Bronchial epithelial cell (primary cell): ENCODE data around the gene MMP28. TPM values are rescaled to one million over a fixed set of nuclear protein-coding genes. Genes with fewer than 3 reads are reported as not detected.

Experiments used
- DNase-seq: peaks from one replicate; pipeline ENCODE4 v3.0.0-alpha.2; 2010; ENCODE audit warnings: low read depth
- FAIRE-seq: peaks from 2 replicates; lab custom pipeline; 2011; peaks lifted over from hg19 to GRCh38; lab: Jason Lieb, UNC
- H3K27me3 ChIP-seq: 2 replicates; pipeline ENCODE4 v1.5.1; 2011; ENCODE audit warnings: low read length; ENCODE audit not compliant: control insufficient read depth, insufficient read depth
- H3K36me3 ChIP-seq: 2 replicates; pipeline ENCODE4 v1.5.1; 2011; ENCODE audit warnings: low read length; ENCODE audit not compliant: control insufficient read depth, insufficient read depth
- H3K4me3 ChIP-seq: 2 replicates; pipeline ENCODE4 v1.5.1; 2011; ENCODE audit warnings: mild to moderate bottlenecking, low read depth, low read length, control low read depth
- total RNA-seq: library from RNA; depleted of rRNA; stranded (reverse); fragments of >200 nt; gene quantifications from 2 replicates; pipeline ENCODE4 v1.2.1, GENCODE V29; 2014
- TF ChIP-seq, protein P1 (sequence below): IDR thresholded peaks from 2 replicates; pipeline ENCODE4 v1.5.1; 2011; ENCODE audit warnings: mild to moderate bottlenecking, moderate library complexity, low read length, control low read depth, inconsistent platforms; ENCODE audit not compliant: insufficient read depth, severe bottlenecking

The MMP28 gene, protein sequence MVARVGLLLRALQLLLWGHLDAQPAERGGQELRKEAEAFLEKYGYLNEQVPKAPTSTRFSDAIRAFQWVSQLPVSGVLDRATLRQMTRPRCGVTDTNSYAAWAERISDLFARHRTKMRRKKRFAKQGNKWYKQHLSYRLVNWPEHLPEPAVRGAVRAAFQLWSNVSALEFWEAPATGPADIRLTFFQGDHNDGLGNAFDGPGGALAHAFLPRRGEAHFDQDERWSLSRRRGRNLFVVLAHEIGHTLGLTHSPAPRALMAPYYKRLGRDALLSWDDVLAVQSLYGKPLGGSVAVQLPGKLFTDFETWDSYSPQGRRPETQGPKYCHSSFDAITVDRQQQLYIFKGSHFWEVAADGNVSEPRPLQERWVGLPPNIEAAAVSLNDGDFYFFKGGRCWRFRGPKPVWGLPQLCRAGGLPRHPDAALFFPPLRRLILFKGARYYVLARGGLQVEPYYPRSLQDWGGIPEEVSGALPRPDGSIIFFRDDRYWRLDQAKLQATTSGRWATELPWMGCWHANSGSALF
- 18.7 and 42.6 TPM in 2 replicates for total RNA-seq

DNA sequence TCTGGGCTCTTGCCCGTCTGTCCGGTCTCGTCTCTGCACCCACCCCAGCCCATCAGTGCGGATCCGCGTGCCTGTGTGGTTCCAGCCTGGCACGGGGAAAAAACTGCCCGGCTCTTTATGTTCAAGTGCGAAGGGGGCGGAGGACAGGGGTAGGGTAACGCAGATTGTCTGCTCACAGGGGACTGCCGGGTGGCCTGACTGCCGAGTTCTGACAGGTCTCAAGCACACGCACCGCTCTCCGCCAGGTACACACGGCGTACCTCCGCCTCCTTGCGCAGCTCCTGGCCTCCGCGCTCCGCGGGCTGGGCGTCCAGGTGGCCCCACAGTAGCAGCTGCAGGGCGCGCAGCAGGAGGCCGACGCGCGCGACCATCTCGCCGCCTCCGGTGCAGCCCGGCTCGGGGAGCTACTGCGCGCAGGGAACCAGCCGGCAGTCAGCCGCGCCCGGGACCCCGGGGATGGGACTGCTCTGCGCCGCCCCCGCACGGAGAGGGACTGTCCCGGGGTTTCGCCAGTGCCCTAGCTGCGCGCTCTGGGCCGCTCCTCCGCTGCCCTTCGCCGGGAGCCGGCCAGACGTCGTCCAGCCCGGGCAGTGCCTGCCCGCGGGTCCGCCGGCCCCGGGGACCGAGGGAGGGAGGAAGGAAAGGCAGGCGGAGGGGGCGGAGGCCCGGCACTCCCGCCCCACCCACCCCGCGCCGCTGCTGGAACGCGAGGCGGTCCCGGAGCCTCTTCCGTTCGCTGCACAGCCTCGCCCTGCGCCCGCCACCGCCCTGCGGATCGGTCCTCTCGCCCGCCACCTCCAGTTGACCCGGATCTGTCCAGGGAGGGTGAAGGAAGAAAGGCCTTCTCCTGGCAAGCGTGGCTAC lies at the start of gene MMP28:
Gene MMP28, minus strand, starts transcription at position 635 of the 864 bp plus-strand sequence. Its CDS starts 264 bp downstream, at position 371.
- TF ChIP-seq, protein P1, sequence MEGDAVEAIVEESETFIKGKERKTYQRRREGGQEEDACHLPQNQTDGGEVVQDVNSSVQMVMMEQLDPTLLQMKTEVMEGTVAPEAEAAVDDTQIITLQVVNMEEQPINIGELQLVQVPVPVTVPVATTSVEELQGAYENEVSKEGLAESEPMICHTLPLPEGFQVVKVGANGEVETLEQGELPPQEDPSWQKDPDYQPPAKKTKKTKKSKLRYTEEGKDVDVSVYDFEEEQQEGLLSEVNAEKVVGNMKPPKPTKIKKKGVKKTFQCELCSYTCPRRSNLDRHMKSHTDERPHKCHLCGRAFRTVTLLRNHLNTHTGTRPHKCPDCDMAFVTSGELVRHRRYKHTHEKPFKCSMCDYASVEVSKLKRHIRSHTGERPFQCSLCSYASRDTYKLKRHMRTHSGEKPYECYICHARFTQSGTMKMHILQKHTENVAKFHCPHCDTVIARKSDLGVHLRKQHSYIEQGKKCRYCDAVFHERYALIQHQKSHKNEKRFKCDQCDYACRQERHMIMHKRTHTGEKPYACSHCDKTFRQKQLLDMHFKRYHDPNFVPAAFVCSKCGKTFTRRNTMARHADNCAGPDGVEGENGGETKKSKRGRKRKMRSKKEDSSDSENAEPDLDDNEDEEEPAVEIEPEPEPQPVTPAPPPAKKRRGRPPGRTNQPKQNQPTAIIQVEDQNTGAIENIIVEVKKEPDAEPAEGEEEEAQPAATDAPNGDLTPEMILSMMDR: no peak
- H3K4me3 ChIP-seq: peak within 1 kb of the TSS; percentile 84
- H3K36me3 ChIP-seq: no peaks in the 10 kb centered on the region
- FAIRE-seq (no peak), DNase-seq (peak; percentile 40)
- no peaks in the 10 kb centered on the region for H3K27me3 ChIP-seq

DNA sequence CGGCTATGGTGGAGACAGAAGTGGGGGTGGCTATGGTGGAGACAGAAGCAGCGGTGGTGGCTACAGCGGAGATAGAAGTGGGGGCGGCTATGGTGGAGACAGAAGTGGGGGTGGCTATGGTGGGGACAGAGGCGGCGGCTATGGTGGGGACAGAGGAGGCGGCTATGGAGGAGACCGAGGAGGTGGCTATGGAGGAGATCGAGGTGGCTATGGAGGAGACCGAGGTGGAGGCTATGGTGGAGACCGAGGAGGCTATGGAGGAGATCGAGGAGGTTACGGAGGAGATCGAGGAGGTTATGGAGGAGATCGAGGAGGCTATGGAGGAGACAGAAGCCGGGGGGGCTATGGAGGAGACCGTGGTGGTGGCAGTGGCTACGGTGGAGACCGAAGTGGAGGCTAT lies 49.1 kb upstream of the MMP28 start:
- no peak for DNase-seq
- no peaks in the 10 kb centered on the region for H3K27me3 ChIP-seq
- no peak overlapping the region for H3K4me3 ChIP-seq
- FAIRE-seq: no peak
- TF ChIP-seq, protein P1: no peak
- H3K36me3 ChIP-seq: peaks cover 26% of the 10 kb centered on the region

DNA sequence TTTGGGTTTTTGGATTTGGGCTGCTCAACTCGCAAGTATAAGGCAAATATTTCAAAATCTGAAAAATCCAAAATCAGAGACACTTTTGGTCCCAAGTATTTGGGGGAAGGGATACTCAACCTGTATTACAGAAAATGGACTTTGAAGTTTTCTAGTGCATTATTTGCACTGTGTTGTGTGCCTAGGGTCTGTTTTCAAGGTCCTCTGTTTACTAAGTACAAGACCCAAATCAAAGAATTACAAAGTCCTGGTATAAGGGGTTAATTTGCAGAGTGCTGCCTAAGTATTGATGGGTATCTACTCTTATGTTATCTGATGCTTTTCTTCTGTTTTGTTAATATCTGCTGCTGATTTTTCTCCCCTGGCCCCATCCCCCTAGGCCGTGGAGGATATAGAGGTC lies 48.3 kb upstream of the MMP28 start:
- TF ChIP-seq, protein P1: no peak
- peaks cover 26% of the 10 kb centered on the region for H3K36me3 ChIP-seq
- H3K27me3 ChIP-seq: no peaks in the 10 kb centered on the region
- DNase-seq (no peak), FAIRE-seq (no peak)
- no peak overlapping the region for H3K4me3 ChIP-seq

DNA sequence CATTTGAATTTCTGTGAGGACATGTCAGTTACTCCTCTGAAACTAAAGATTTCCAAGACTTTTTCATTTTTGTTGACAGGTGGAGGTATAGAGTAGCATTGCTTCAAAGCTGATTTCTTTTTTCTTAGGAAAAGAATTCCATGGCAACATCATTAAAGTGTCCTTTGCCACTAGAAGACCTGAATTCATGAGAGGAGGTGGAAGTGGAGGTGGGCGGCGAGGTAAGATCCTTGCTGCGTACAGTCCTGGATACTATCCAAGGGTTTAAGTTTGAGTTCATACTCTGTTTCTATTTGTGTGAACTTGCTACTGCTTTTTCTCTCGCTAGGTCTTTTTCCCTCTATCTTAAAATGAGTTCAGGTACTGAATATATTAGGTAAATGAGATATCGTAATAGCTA lies 46.8 kb upstream of the MMP28 start:
- H3K27me3 ChIP-seq: no peaks in the 10 kb centered on the region
- TF ChIP-seq, protein P1: no peak
- FAIRE-seq (no peak), DNase-seq (no peak)
- no peak overlapping the region for H3K4me3 ChIP-seq
- peaks cover 32% of the 10 kb centered on the region for H3K36me3 ChIP-seq

DNA sequence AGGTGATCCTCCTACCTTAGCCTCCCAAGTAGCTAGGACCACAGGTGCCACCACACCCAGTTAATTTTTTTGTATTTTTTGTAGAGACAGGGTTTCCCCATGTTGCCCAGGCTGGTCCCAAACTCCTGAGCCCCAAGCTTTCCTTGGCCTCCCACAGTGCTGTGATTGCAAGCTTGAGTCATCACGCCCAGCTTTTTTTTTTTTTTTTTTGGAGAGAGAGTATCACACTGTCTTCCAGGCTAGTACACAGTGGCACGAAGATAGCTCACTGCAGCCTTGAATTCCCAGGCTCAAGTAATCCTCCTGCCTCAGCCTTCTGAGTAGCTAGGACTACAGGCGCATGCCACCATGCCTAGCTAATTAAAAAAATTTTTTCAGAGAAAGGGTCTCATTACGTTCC lies 46.1 kb upstream of the MMP28 start:
- no peak for DNase-seq
- TF ChIP-seq, protein P1: no peak
- H3K4me3 ChIP-seq: no peak overlapping the region
- peaks cover 33% of the 10 kb centered on the region for H3K36me3 ChIP-seq
- FAIRE-seq: no peak
- H3K27me3 ChIP-seq: no peaks in the 10 kb centered on the region
